ENCODE measurements around the gene TCF7L2.

TCF7L2 gene

GRCh38 chr10:113113918-113114317 lies 163.9 kb downstream of the TCF7L2 start:
- no peak for ATAC-seq
- TF ChIP-seq, protein P1, sequence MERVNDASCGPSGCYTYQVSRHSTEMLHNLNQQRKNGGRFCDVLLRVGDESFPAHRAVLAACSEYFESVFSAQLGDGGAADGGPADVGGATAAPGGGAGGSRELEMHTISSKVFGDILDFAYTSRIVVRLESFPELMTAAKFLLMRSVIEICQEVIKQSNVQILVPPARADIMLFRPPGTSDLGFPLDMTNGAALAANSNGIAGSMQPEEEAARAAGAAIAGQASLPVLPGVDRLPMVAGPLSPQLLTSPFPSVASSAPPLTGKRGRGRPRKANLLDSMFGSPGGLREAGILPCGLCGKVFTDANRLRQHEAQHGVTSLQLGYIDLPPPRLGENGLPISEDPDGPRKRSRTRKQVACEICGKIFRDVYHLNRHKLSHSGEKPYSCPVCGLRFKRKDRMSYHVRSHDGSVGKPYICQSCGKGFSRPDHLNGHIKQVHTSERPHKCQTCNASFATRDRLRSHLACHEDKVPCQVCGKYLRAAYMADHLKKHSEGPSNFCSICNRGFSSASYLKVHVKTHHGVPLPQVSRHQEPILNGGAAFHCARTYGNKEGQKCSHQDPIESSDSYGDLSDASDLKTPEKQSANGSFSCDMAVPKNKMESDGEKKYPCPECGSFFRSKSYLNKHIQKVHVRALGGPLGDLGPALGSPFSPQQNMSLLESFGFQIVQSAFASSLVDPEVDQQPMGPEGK (CRISPR knock-in tag; IDR thresholded peaks at IDR 0.05; ENCODE audit: borderline replicate concordance) = no peak
- TF ChIP-seq GLIS3 (CRISPR knock-in tag; IDR thresholded peaks at IDR 0.05) (no peak), ZNF8 (CRISPR knock-in tag; IDR thresholded peaks at IDR 0.05) (no peak), OSR1 (CRISPR knock-in tag; IDR thresholded peaks at IDR 0.05) (no peak), ZNF565 (CRISPR knock-in tag; conservative IDR thresholded peaks at IDR 0.05; ENCODE audit: low read depth) (no peak), CSDC2 (CRISPR knock-in tag; IDR thresholded peaks at IDR 0.05) (no peak), CREB5 (CRISPR knock-in tag; IDR thresholded peaks at IDR 0.05; ENCODE audit: low read depth) (no peak), RARB (CRISPR knock-in tag; IDR thresholded peaks at IDR 0.05) (no peak), ISL1 (CRISPR knock-in tag; IDR thresholded peaks at IDR 0.05) (no peak), CSRNP3 (CRISPR knock-in tag; IDR thresholded peaks at IDR 0.05) (no peak), ZC3H10 (CRISPR knock-in tag; IDR thresholded peaks at IDR 0.05) (no peak), BACH2 (CRISPR knock-in tag; IDR thresholded peaks at IDR 0.05; ENCODE audit: borderline replicate concordance) (no peak), ZFP3 (CRISPR knock-in tag; IDR thresholded peaks at IDR 0.05) (no peak), PPARA (CRISPR knock-in tag; IDR thresholded peaks at IDR 0.05; ENCODE audit: borderline replicate concordance) (no peak), POU6F1 (CRISPR knock-in tag; IDR thresholded peaks at IDR 0.05; ENCODE audit: borderline replicate concordance, low read depth) (no peak), ZFP30 (CRISPR knock-in tag; IDR thresholded peaks at IDR 0.05) (no peak)

DNA sequence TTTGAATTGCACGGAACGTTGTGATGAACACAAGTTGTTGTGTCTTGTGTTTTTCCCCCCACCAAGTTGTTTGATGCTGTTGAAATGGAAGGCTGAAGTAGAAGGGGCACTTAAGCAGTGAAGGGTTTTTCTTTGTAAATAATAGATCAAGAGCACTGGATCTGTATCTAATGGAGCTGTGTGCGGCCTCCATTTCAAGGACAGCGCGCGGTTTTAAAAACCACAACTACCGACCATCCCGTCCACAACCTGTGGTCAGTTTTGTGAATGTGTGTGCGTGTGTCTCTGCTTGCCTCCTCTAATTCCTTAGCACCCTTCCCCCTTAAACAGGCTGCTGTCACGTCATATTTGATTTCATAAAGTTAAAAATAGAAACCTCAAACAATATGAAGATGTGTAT lies 165.5 kb downstream of the TCF7L2 start:
- ATAC-seq = no peak

More for the DNA sequence above, 165.5 kb downstream of the TCF7L2 start:
- TF ChIP-seq OSR1 (CRISPR knock-in tag; IDR thresholded peaks at IDR 0.05) (no peak), ZFP30 (CRISPR knock-in tag; IDR thresholded peaks at IDR 0.05) (no peak), CSRNP3 (CRISPR knock-in tag; IDR thresholded peaks at IDR 0.05) (no peak), POU6F1 (CRISPR knock-in tag; IDR thresholded peaks at IDR 0.05; ENCODE audit: borderline replicate concordance, low read depth) (no peak), GLIS3 (CRISPR knock-in tag; IDR thresholded peaks at IDR 0.05) (no peak), BACH2 (CRISPR knock-in tag; IDR thresholded peaks at IDR 0.05; ENCODE audit: borderline replicate concordance) (no peak)

Data from SK-N-SH treated with all-trans-retinoic acid at 6 μM for 48 hours (cell line).